Left hindlimb (tissue), 1 donor: Measurements from ENCODE around the gene KIAA1671.
A peak's percentile ranks its signal among the peaks of the same experiment; 100 is the strongest.

Experiments used
- DNase-seq: peaks from one replicate; pipeline ENCODE4 v3.0.0-alpha.2; 2018

Gene KIAA1671

DNA sequence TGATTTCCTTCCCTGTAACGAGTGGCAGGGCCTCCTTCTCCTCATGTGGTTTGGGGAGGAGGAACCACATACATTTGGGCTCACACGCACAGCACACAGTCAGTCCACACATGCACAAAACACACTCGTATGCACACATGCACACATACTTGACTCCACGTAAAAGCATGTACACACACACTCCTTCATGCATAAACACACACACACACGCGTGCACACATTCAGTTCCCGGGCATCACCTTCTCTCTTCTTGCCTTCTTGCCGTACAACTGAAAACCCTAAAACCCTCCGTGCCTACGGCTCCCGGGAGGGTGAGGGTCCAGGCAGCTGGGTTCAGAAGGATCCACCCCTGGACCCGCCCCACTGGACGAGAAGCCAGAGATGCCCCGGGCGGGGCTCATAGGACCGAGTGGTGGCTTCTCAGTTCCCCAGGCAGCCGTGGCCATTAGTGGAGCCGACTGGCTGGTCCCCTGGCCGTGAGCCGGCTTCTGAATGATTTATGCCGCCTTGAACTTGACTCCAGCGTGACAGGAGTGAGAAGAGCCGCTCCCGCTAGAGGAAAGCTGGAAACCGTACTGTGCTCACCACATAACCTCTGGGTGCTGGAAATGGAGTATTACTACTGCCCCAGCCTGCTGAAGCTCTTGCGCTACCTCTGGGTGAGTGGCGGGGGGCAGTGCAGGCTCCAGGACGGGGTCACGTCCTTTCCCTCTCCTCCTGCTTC lies 117.4 kb downstream of the KIAA1671 start:
- peak; percentile 55 for DNase-seq

DNA sequence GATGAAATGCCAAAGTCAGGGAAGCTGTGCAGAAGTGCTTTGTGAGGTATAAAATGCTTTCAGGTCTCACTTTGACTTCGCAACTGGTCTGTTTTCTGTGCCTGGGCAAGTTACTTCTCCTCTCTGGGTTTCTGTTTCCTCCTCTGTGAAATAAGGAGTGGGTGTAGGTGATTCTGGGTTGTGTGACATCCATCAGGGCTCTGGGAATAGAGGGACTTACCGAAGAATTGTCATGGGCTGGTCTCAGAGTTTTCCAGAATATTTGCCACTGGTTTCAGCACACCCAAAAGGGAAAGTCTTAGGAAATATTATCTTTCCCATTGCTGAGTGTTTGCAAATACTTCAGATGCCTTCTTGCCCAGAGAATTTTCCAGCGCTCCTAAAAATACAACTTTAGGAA lies 118.4 kb downstream of the KIAA1671 start:
- no peak for DNase-seq

DNA sequence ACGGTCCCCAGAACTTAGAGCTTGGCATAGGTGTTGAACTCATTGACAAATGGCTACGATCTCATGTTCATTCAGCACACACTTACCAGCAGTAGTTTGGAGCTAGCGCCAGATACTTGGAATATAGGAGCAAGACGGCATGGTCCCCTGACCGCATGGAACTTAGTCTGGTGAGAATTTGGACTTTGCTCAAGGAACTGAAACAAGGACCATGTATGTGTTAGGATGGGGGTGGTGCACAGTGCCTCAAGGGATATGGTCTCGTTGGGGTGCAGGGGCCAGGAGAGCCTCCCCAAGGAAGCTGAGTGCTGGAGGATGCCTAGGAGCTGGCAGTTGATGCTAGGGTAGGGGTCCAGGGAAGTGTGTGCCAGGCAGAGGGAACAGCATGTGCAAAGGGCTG lies 119.2 kb downstream of the KIAA1671 start:
- no peak for DNase-seq

DNA sequence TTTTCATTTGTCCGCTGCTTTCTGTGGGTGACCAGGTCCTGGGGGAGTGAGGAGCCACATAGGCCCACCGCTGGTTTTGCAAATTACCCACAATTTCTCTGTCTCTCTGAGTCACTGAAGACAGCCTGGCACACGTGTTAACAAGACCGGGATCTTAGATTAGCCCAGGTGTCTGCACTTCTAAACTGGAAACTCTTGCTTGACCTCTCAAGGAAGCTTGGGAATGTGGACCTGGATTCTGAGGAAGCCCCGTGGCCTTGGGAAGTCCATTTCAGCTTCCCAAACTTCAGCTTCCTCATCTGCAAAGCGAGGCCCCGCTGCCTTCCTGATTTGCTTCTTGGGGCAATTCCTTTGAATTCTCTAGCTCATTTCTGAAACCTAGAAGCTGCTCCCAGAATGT lies 119.9 kb downstream of the KIAA1671 start:
- no peak for DNase-seq

DNA sequence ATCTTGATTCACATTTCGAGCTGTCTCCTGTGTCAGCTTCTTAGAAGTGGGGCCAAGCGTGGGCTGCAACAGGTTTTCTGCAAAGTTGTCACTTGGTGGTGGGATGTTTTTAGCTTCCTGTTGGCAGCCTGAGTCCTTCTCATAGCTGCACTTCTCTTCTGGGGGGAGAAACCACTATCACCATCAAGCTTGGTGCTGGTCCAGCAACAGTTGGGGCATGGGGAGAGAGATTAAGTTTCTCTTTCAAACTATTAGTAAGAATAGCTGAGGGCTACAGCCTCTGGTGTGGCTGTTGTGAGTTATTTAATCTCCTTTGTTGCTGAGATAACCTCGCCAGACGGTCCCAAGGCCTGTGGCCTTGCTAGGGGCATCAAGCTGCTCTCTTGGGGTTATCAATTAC lies 123.8 kb downstream of the KIAA1671 start:
- DNase-seq = no peak

DNA sequence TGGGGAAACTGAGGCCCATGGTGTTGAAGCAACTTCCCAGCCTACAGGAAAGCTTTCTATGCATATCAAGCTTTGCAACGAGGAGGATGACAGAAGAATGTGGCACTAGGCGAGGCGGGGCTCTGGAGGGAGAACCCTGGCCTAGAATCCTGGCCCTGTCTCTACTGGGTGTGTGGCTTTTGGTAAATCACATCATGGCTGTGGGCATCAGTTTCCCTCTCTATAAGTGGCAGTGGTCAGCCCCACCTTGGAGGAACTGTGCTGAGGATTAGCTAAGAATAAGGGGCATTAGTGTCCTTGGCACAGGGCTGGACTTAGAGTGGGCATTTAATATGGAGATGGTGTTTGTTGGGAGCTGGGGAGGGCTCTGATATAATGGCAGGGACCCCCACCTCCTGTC lies 124.5 kb downstream of the KIAA1671 start:
- no peak for DNase-seq

DNA sequence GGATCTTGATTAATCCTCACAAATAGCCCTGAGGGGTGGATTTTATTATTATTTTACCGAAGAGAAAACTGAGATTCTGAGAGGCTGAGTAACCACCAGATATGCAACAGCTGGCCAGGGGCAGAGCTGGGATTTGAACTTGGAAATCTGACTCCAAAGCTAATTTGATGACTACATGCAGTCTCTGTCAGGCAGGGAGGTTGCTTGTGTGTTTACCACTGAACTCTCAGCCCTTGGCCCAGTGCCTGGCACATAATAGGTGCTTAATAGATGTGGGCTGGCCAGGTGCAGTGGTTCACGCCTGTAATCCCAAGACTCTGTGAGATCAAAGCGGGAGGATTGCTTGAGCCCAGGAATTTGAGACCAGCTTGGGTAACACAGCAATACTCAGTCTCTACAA lies 125.4 kb downstream of the KIAA1671 start:
- DNase-seq = no peak

DNA sequence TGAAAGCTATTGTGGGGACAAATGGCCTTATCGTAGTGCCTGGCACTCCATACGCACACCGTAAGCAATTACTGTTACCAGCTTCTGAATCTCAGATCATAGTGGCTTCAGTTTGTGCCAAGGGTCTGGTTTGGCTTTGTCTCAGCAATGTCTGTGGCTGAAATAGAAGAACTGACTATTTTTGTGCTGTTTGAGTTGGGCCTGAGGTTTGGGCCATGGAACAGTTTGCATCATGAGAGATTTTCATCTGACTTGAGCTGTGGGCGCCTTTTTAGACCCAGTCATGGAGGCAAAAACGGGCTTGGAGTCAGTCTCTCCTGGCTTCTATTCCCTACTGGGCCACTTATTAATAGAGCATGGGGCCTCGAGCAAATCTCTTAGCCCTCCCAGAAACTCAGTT lies 126.1 kb downstream of the KIAA1671 start:
- peak; percentile 62 for DNase-seq

DNA sequence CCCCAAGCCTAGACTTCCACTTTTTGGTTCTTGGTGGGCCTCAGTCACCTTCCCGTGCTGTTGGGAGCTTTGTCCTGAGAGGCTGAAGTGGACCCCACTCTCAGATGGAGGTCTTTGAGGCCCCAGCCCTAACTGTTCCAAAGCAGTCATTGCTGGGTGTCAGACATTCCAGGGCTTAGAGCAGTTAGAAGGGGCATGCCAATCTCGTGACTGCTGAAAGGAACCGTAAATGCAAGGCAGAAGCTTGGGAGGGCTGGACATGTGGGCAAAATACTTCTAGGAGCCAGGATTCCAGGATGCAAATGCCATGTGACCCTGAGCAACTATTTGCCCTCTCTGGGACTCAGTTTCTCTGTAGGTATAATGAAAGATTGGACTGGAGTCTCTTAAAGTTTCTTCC lies 128.3 kb downstream of the KIAA1671 start:
- no peak for DNase-seq

DNA sequence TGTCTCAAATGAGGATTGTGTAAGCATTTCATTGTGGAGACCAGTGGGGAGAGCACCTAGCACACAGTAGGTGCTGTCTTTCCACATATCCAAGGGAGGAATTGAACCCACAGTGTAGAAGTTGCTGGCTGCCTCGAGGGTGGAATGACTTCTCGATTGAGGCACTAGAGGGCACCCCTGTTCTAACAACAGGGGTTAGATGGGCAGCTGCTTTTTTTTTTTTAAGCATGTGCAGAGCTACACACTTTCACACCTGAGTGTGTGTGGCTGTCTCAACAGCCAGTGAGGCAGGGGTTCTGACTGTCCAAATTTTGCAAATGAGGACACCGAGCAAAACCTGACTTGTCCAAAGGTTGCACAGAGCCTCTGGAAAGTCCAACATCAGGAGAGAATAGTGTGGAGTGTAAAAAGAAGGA lies 128.9 kb downstream of the KIAA1671 start:
- DNase-seq = no peak

DNA sequence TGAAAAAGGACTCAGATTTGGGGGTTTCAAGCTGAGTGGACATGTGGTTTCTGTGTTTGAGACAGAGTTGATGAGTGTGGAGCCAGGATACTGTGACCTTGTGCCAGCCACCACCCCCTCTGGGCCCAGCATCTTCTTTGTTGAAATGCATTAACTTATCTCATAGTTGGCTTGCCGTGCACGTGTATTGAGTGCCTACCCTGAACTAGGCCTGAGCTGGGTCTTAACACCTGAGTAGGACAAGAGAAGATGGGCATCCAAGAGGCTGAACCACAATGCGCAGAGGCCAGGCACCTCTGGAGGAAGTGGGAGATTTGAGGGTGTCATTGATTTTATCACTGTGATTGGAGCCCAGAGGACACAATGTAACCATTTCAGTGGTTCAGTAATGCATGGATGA lies 129.6 kb downstream of the KIAA1671 start:
- DNase-seq = no peak

DNA sequence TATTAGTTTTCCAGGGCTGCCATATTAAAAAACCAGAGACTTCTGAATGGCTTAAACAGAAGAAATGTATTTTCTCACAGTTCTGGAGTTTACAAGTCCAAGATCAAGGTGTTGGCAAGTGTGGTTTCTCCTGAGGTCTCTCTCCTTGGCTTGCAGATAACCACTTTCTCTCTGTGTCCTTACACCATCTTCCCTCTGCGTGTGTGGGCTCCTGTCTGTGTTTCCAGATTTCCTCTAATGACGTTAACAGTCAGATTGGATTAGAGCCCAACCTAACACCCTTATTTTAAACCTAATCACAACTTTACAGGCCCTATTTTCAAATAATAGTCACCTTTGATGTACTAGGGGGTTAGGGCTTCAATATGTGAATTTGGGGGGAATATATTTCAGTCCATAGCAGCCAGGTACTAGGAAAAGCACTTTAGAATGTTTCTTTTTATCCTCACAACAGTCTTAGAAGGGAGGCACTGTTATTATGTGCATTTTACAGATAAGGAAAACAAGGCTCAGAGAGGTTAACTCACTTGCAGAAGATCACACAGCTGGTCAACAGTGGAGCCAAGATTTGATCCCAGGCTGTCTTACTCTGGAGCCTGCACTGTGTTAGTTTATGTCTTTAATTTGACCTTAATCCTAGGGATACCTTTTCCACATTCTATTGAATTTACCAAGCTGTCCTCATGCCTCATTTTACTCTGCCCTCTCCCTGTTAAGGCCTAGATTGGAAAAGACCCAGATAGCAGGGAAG lies 130.7 kb downstream of the KIAA1671 start:
- no peak for DNase-seq

DNA sequence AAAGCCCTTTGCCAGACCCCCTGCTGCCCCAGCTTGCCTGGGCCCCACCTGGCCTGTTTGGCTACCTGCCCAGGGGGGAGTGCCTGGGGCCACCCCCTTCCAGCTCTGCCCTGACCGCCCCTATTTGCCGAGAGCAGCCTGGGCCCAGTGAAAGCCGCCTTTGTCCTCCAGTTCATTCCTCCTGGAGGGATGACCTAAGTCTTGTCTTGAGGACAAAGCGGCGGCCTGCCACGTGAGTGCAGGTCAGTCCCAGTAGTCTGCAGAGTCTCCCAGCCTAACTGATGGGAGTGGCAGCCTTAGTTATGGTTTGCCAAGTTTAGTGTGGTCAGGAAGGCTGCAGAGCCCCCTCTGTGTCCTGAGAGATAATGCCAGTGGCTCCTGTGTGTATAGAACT lies 131.3 kb downstream of the KIAA1671 start:
- no peak for DNase-seq

DNA sequence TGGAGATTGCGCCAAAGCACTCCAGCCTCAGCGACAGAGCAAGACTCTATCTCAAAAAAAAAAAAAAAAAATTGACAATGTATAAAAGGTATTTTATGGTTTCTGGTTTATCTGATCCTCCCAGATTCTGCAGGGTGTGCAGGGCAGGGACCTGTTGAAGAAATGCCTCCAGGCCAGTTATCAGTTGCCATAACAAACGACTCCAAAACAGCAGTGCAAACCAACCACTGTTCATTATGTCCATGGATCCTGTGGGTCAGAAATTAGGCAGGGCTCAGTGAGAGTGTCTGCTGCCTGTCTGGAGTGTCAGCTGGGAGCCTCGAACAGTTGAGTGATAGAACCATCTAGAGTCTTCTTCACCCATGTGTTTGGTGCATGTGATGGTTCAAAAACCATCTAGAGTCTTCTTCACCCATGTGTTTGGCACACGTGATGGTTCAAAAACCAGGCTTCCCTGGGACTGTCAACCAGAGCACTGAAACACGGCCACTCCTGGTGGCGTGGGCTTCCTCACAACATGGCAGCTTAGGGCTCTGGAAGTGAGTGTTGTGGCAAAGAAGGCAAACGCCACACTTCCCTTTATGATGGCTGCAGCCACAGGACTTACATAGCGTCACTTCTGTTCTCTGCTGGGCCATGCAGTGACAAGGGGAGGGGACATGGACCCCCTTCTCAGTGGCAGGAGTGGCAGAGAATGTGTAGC lies 132.0 kb downstream of the KIAA1671 start:
- no peak for DNase-seq

DNA sequence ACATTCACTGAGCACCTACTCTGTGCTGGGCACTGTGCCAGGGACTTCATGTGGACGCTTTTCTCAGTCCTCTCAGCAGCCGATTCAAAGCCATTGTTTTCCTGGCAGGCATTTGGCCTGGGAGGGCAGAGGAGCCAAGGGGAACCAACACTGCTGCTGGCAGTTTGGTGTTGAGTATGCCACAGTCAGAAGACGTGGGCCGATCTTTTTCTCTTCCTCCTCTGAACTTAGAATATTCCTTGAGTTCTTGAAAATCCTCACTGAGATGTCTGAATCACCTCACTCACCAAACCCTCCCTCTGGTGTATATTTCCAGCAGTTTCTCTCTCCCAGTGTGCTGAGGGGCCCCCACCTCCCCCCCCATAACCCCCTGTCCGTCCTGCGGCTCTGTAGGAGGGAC lies 132.6 kb downstream of the KIAA1671 start:
- DNase-seq = no peak

DNA sequence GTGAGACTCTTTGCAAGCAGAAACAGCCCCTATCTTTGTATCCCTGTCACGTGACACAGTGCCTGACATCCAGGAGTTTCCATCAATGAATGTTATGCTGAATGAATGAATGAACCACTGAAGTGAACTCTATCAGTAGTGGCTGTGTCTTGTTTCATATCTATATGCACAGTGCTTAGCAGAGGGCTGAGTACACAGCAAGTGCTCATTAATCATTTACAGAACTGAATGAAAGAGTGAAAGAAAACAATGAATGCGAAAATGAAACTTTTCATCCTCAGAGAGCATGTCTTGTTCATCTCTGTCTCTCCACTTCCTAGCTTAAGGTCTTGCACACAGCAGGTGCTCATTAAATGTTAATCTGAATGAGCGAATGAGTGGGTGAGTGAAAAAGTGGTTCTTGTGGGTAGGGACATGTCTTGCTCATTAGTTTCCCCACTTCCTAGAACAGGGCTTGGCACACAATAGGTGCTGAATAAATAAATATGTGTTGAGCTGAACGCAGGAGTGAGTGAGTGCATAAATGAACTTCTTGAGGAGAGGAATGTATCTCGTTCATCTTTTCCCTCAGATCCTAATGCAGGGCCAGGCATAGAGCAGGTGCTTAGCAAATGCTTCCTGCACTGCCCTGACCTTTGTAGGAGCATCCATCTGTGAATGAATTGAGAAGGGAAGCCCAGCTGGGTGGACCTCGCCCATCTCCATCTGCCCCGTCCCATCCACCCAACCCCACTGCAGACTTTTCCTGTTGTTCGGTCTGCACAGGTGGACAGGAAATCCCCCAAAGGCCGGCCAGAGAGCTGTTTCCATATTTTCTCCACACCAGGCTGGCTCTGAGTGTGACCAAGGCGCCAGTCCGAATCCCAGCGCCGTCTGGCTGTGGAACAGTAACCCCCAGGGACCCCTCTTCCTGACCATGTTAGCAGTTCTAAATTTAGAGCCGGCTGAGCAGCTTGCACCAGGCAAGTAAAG lies 133.7 kb downstream of the KIAA1671 start:
- DNase-seq = peak; percentile 82

DNA sequence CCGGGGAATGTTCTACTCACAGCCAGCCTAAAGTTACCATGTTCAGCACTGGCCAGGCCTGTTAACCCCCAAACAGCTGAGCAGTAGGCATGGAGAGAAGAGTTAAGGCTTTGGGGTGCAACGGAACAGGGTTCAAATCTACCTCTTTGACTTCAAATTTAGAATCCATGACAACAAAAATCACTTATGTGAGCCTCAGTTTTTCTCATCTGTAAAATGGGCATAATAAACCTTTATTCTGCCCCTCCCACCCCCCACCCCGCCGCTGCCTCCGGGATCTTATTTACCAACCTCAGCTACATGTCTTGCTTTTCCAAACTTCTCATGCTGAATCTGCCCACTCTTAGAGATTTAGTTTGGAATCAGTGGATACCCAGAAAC lies 134.4 kb downstream of the KIAA1671 start:
- no peak for DNase-seq

DNA sequence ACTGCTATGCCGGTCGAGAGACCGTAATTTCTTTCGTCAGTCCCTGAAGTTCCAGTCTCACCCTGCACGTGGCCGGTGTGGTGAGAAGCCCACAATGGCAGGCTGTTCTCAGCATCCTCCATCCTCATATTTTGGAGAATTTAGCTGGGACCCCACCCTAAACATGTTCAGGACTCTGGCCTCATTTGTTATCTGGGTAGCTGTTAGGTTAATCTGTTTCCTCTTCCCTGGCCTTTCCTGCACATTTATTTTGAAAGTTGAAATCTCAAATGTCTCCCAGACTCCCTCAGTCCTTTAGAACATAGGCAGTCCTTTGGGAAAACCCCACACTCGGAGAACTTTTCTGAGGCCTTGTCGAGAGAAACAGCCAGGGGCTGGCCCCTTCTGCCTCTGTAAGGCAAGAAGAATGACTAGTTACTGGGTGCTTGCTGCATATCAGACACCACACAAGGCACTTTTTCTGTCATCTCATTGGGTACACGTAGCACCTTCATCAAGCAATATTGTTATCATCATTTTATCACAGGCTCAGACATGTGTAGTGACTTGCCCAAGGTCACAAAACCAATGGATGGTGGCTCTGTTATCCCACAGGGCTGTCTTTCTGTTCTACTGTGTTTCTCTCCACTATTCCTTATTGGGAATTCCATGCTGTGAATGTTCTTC lies 137.8 kb downstream of the KIAA1671 start:
- no peak for DNase-seq

DNA sequence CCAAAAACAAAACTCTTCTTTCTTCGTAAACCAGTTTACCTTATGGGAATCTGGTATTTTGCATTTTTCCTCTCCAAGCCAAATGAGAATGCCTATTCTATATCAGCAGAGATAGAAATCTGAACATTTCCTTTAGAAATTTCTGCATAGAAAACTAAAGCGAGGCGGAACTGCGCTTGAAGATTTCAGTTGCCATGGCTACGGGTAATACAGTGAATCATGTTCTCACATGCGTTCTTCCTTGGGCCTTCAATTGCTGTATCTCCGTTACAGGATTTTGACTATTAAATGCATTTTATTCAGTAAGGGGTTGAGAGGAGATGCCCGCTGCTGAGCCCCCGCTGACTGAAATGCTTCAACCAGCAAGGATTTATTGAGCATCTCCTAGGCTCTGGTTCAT lies 138.9 kb downstream of the KIAA1671 start:
- DNase-seq = no peak

DNA sequence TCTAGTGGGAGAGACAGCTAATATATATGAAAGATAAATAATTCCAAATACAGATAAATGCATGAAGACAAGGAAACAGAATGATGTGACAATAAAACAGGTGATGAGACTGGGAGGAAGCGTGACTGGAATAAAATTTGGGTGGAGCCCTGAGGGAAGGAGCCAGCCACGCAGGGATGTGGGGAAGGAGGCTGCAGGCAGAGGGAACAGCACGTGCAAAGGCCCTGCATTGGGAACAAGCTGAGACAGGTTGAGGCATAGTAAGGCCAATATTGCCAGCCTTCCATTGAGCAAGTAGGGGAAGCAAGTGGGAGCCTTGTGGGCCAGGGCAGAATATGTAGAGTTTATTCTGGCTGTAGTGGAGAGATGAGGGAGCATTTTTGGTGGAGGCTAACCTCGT lies 139.6 kb downstream of the KIAA1671 start:
- no peak for DNase-seq

DNA sequence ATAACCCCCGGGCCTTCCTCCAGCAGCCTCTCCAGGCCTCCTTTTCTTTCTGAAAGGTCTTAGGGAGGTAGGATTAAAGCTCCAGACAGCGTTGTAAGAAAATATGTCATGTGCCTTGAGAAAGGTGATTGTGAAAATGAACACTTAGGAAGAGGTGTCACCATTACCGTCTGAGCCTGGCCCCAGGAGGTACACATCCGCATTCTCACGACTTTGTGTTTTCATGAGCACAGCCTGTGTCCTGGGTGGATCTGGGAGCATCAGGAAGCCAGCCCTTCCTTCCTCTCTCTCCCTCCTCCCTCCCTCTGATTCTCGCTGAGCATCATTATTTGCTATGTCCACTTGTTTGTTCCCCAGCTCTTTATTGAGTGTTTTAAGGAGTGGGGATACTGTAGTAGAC lies 142.1 kb downstream of the KIAA1671 start:
- no peak for DNase-seq

DNA sequence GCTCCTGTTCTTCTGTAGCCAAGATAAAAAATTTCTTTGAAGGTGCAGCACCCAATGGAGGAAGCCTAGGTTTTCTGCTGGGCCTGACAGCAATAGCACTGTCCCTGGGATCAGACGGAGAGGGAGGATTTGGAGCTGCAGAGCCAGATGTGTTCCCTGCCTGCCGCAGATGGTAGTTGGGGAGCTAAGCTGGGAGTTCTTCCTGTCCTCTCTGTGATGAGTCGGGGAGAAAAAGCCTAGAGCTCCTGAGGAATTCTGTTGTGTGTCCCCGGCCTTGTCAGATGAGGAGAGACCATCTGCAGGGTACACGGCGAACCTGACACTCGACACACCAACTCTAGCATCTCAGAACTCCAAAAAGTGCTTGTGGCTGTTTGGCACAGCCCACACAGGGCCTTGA lies 143.4 kb downstream of the KIAA1671 start:
- no peak for DNase-seq
